Cardiac muscle cell (in vitro differentiated cells and primary cell): ENCODE data around the gene IFITM10. TPM values are rescaled to one million over a fixed set of nuclear protein-coding genes. Genes with fewer than 3 reads are reported as not detected.
A peak's percentile ranks its signal among the peaks of the same experiment; 100 is the strongest.

Source experiments
- DNase-seq, 2 donors: peaks; one replicate each; pipeline versions ENCODE4 v3.0.0 to v3.0.0-alpha.2; 2010 to 2017; ENCODE audit warnings: low read depth in 1 of 2, low spot score in 1 of 2
- H3K27ac ChIP-seq: fragments of 200-600 bp; sonication (generic); 2 replicates; pipeline ENCODE4 v1.5.1; 2016
- H3K27me3 ChIP-seq: fragments of 200-600 bp; sonication (generic); 2 replicates; pipeline ENCODE4 v1.6.0; 2016; ENCODE audit warnings: control low read depth
- H3K36me3 ChIP-seq: fragments of 200-600 bp; sonication (generic); 2 replicates; pipeline ENCODE4 v1.5.1; 2016; ENCODE audit warnings: control low read depth
- H3K4me1 ChIP-seq: fragments of 200-600 bp; sonication (generic); 2 replicates; pipeline ENCODE4 v1.8.1; 2017; ENCODE audit warnings: low read depth, mild to moderate bottlenecking, mixed run types
- H3K4me3 ChIP-seq: fragments of 200-600 bp; sonication (generic); 2 replicates; pipeline ENCODE4 v1.5.1; 2016; ENCODE audit warnings: mild to moderate bottlenecking
- H3K9me3 ChIP-seq: fragments of 200-600 bp; sonication (generic); 2 replicates; pipeline ENCODE4 v1.5.1; 2017; ENCODE audit warnings: low read depth, mild to moderate bottlenecking, control low read depth
- CTCF ChIP-seq: IDR thresholded peaks from 2 replicates; pipeline ENCODE4 v1.5.1; 2012; ENCODE audit warnings: low read depth, mild to moderate bottlenecking, low read length
- polyA plus RNA-seq: library from polyadenylated mRNA; unstranded; fragments of >200 nt; fragmentation: Nextera tagmentation; extraction: Ambion mirVana; gene quantifications from 2 replicates; pipeline ENCODE4 v1.2.1, GENCODE V29; 2016
- total RNA-seq: library from RNA; depleted of rRNA; stranded (reverse); fragments of >200 nt; gene quantifications from 2 replicates; pipeline ENCODE4 v1.2.3, GENCODE V29; 2016

Gene IFITM10
- 1.9 TPM in 1 of 2 replicates, not detected in the other for total RNA-seq
- 1.4 TPM in 1 of 2 replicates, not detected in the other for polyA plus RNA-seq

GRCh38 chr11:1750481-1750839 lies at the start of gene IFITM10:
TSS of gene IFITM10 (minus strand) at chr11:1750595. CDS start at chr11:1750442, 153 bp downstream.
- H3K4me3 ChIP-seq: no peak within 1 kb of the TSS
- DNase-seq: peak in 1 of 2 donors; percentile 39
- H3K36me3 ChIP-seq: peaks cover 5% of the 10 kb centered on the region
- no peak within 1 kb of the TSS for H3K27ac ChIP-seq
- H3K4me1 ChIP-seq: peaks cover 5% of the 10 kb centered on the region
- no peaks in the 10 kb centered on the region for H3K9me3 ChIP-seq
- no peak for TF ChIP-seq CTCF
- peaks cover 44% of the 10 kb centered on the region for H3K27me3 ChIP-seq

- H3K27me3 ChIP-seq: peaks cover 4% of the 10 kb centered on the region
- no peak for TF ChIP-seq CTCF
- no peak for DNase-seq
- no peaks in the 10 kb centered on the region for H3K9me3 ChIP-seq
- H3K36me3 ChIP-seq: no peaks in the 10 kb centered on the region
- no peak overlapping the region for H3K4me3 ChIP-seq
- no peak overlapping the region for H3K27ac ChIP-seq
- H3K4me1 ChIP-seq: no peaks in the 10 kb centered on the region
These were observed 47.2 kb upstream of the IFITM10 start for GRCh38 chr11:1797391-1798125.

- no peaks in the 10 kb centered on the region for H3K36me3 ChIP-seq
- H3K27me3 ChIP-seq: peaks cover 4% of the 10 kb centered on the region
- H3K4me1 ChIP-seq: no peaks in the 10 kb centered on the region
- H3K4me3 ChIP-seq: no peak overlapping the region
- no peak overlapping the region for H3K27ac ChIP-seq
- no peak for TF ChIP-seq CTCF
- no peak for DNase-seq
- no peaks in the 10 kb centered on the region for H3K9me3 ChIP-seq
These were observed 46.1 kb upstream of the IFITM10 start for GRCh38 chr11:1796413-1797011.

- no peak for TF ChIP-seq CTCF
- H3K4me3 ChIP-seq: no peak overlapping the region
- H3K9me3 ChIP-seq: no peaks in the 10 kb centered on the region
- no peak overlapping the region for H3K27ac ChIP-seq
- H3K4me1 ChIP-seq: no peaks in the 10 kb centered on the region
- no peaks in the 10 kb centered on the region for H3K36me3 ChIP-seq
- H3K27me3 ChIP-seq: peaks cover 11% of the 10 kb centered on the region
- no peak for DNase-seq
These were observed 42.7 kb upstream of the IFITM10 start for GRCh38 chr11:1793081-1793480.

- no peaks in the 10 kb centered on the region for H3K9me3 ChIP-seq
- no peaks in the 10 kb centered on the region for H3K36me3 ChIP-seq
- no peak overlapping the region for H3K4me3 ChIP-seq
- H3K4me1 ChIP-seq: no peaks in the 10 kb centered on the region
- no peak overlapping the region for H3K27ac ChIP-seq
- TF ChIP-seq CTCF: no peak
- H3K27me3 ChIP-seq: peaks cover 11% of the 10 kb centered on the region
- DNase-seq: no peak
These were observed 42.1 kb upstream of the IFITM10 start for GRCh38 chr11:1792461-1792860.
